AG20443 (cell line): ENCODE results near the gene TCF23.
"Not testable (repeated sequence)": the region's sequence is repeated elsewhere in the genome, so short reads cannot be mapped to it uniquely, and the experiment has no call there.

Experiments
- DNase-seq: peaks from one replicate; pipeline ENCODE4 v3.0.0; 2012; ENCODE audit warnings: low spot score, mixed read lengths

TCF23 gene

GRCh38 chr2:27154488-27154887, 5.7 kb downstream of the TCF23 start:
- peak; percentile 7 for DNase-seq

GRCh38 chr2:27155069-27155520, 6.3 kb downstream of the TCF23 start:
- peak; percentile 4 for DNase-seq

GRCh38 chr2:27158468-27158867, 9.7 kb downstream of the TCF23 start:
- DNase-seq = no peak

- DNase-seq = no peak
These were observed 10.5 kb downstream of the TCF23 start for GRCh38 chr2:27159271-27159670.

- no peak for DNase-seq
These were observed 11.4 kb downstream of the TCF23 start for GRCh38 chr2:27160191-27160590.

- no peak for DNase-seq
These were observed 13.6 kb downstream of the TCF23 start for GRCh38 chr2:27162151-27163121.

- no peak for DNase-seq
These were observed 16.4 kb downstream of the TCF23 start for GRCh38 chr2:27164960-27165763.

GRCh38 chr2:27170581-27171337, 22.0 kb downstream of the TCF23 start:
- no peak for DNase-seq

- no peak for DNase-seq
These were observed 22.6 kb downstream of the TCF23 start for GRCh38 chr2:27171351-27171848.

- DNase-seq = no peak
These were observed 25.8 kb downstream of the TCF23 start for GRCh38 chr2:27174638-27175037.

- DNase-seq = no peak
These were observed 26.5 kb downstream of the TCF23 start for GRCh38 chr2:27175330-27175729.

GRCh38 chr2:27175781-27176180, 27.0 kb downstream of the TCF23 start:
- DNase-seq = not testable (repeated sequence)

- DNase-seq = no peak
These were observed 28.9 kb downstream of the TCF23 start for GRCh38 chr2:27177441-27178351.

- DNase-seq = no peak
These were observed 29.7 kb downstream of the TCF23 start for GRCh38 chr2:27178469-27178868.

GRCh38 chr2:27179344-27180000, 30.7 kb downstream of the TCF23 start:
- no peak for DNase-seq

- peak; percentile 46 for DNase-seq
These were observed 33.5 kb downstream of the TCF23 start for GRCh38 chr2:27182346-27182745.

- no peak for DNase-seq
These were observed 35.3 kb downstream of the TCF23 start for GRCh38 chr2:27184115-27184514.

GRCh38 chr2:27185331-27186026, 36.7 kb downstream of the TCF23 start:
- DNase-seq = peak; percentile 60

- DNase-seq = no peak
These were observed 38.0 kb downstream of the TCF23 start for GRCh38 chr2:27186613-27187345.
